Posterior cingulate gyrus (tissue), 11 donors: ENCODE measurements around the gene CLCC1.
"Not testable (repeated sequence)": the region's sequence is repeated elsewhere in the genome, so short reads cannot be mapped to it uniquely, and the experiment has no call there.

Source experiments
- DNase-seq, 10 donors: peaks; one replicate each; pipeline versions ENCODE4 v3.0.0 to v3.0.0-alpha.2; 2020 to 2021; ENCODE audit warnings: mixed read lengths in 3 of 10
- intact Hi-C: fragments of 100-400 bp; cut with DNase I; formaldehyde crosslinking; loops from one replicate; pipeline ENCODE4 v1.15.1; 2023

Gene CLCC1

GRCh38 chr1:108963052-108963686 lies at the start of gene CLCC1:
Gene CLCC1, minus strand, starts transcription at chr1:108963484. Its CDS starts 13,047 bp downstream, at chr1:108950437.
- DNase-seq, result peak; percentile 87 to 99 (median 93)
- intact Hi-C loops, result no loop called here

- intact Hi-C loops, result no loop called here
- no peak for DNase-seq
Observed at GRCh38 chr1:109011335-109011734, 48.1 kb upstream of the CLCC1 start.

GRCh38 chr1:108996622-108997021 lies 33.3 kb upstream of the CLCC1 start:
- DNase-seq, intact Hi-C loops: not testable (repeated sequence)

- DNase-seq, result no peak
- intact Hi-C loops, result no loop called here
Observed at GRCh38 chr1:108983114-108983513, 19.8 kb upstream of the CLCC1 start.

- intact Hi-C loops, result no loop called here
- no peak for DNase-seq
Observed at GRCh38 chr1:108976658-108977057, 13.4 kb upstream of the CLCC1 start.

GRCh38 chr1:108972951-108973350 lies 9.7 kb upstream of the CLCC1 start:
- intact Hi-C loops, result no loop called here
- DNase-seq, result peak in 1 of 10 donors; percentile 37

- intact Hi-C loops, result no loop called here
- no peak for DNase-seq
Observed at GRCh38 chr1:108969346-108969745, 6.1 kb upstream of the CLCC1 start.

GRCh38 chr1:108962681-108963051 lies 618 bp downstream of the CLCC1 start:
- no peak for DNase-seq
- intact Hi-C loops, result no loop called here

- intact Hi-C loops, result no loop called here
- no peak for DNase-seq
Observed at GRCh38 chr1:108961752-108962486, 1.4 kb downstream of the CLCC1 start.

GRCh38 chr1:108961198-108961597 lies 2.1 kb downstream of the CLCC1 start:
- intact Hi-C loops, result no loop called here
- DNase-seq, result no peak

- DNase-seq, result no peak
- intact Hi-C loops, result no loop called here
Observed at GRCh38 chr1:108960719-108961118, 2.6 kb downstream of the CLCC1 start.

GRCh38 chr1:108957888-108958287 lies 5.4 kb downstream of the CLCC1 start:
- DNase-seq, result no peak

GRCh38 chr1:108955881-108956280 lies 7.4 kb downstream of the CLCC1 start:
- intact Hi-C loops, result no loop called here
- DNase-seq, result no peak

More at GRCh38 chr1:108957888-108958287, 5.4 kb downstream of the CLCC1 start:
- intact Hi-C loops, result no loop called here

- intact Hi-C loops, result no loop called here
- DNase-seq, result no peak
Observed at GRCh38 chr1:108955111-108955510, 8.2 kb downstream of the CLCC1 start.

GRCh38 chr1:108953452-108953851 lies 9.8 kb downstream of the CLCC1 start:
- intact Hi-C loops, result no loop called here
- no peak for DNase-seq

- intact Hi-C loops, result no loop called here
Observed at GRCh38 chr1:108951242-108951641, 12.0 kb downstream of the CLCC1 start.

GRCh38 chr1:108949044-108949443 lies 14.2 kb downstream of the CLCC1 start:
- DNase-seq, result no peak
- intact Hi-C loops, result no loop called here

More at GRCh38 chr1:108951242-108951641, 12.0 kb downstream of the CLCC1 start:
- DNase-seq, result no peak

GRCh38 chr1:108947871-108948525 lies 15.3 kb downstream of the CLCC1 start:
- intact Hi-C loops, result no loop called here
- peak in 1 of 10 donors; percentile 14 for DNase-seq

- intact Hi-C loops, result no loop called here
- DNase-seq, result no peak
Observed at GRCh38 chr1:108936170-108936569, 27.1 kb downstream of the CLCC1 start.

GRCh38 chr1:108933944-108934343 lies 29.3 kb downstream of the CLCC1 start:
- intact Hi-C loops, result no loop called here

GRCh38 chr1:108927565-108927964 lies 35.7 kb downstream of the CLCC1 start:
- DNase-seq, intact Hi-C loops: not testable (repeated sequence)

More at GRCh38 chr1:108933944-108934343, 29.3 kb downstream of the CLCC1 start:
- no peak for DNase-seq
